Measurements from ENCODE around the gene SLCO4A1. TPM values are rescaled to one million over a fixed set of nuclear protein-coding genes. Genes with fewer than 3 reads are reported as not detected.

Gene SLCO4A1
- total and polyA plus RNA-seq, 2 donors (not counting 1 experiment from before 2014, with no cell fraction given), result 2.1 to 79.5 TPM

DNA sequence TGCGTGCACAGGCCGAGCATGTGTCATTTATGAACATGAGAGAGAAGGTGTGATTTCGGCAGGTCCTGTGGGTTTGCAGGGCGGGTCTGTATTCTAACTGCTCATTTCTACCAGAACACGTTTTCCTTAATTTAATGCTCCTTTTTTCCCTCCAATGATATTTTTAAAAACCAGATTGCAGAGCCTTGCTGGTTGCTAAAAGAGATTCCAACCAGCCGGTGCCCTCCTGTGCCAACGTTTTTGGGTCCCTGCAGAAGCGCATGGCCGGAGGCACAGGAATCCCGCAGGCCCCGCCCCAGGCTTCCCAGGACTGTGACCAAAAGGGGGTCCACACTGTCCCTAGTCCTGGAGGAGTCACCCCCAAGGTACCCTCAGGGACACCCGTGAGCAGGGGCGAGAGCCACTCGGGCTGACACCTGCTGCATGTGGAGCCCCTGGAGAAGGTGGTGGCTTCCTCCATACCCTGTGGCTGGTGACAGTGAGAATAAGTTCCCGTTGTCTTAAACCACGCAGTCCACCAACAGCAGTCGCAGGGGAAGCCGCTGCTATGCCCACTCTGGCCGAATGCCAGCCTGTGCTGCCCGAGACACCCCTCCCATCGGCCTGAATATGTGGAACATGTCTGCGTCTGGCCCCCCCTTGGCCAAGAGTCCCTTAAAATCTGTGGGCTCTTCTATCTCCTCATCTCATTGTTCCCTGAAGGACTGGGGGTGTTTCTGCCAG is 50.7 kb downstream of the SLCO4A1 start:
- peaks cover 0 to 10% (median 2%) of the 10 kb centered on the region in 4 experiments for H3K27me3 ChIP-seq (replicated peaks in 1 of 4; ENCODE audit: control extremely low read depth in 1 of 4, control insufficient read depth in 3 of 4, insufficient read depth in 4 of 4, low read length in 3 of 4)
- peaks cover 24% of the 10 kb centered on the region for H3K27me3 Mint-ChIP-seq
- intact Hi-C loops (cut with micrococcal nuclease), result no loop called here
- DNase-seq (no peak), ATAC-seq (ENCODE audit: low read depth) (no peak)
- ChIA-PET CTCF (no interaction called here), POLR2A (no interaction called here)
- H3K4me3 Mint-ChIP-seq, result no peak overlapping the region
- H4K20me1 ChIP-seq (ENCODE audit: control insufficient read depth, insufficient read depth, low read length, poor library complexity, severe bottlenecking), result no peaks in the 10 kb centered on the region
- H3K4me2 ChIP-seq (replicated peaks; ENCODE audit: low read depth, low read length, poor library complexity, severe bottlenecking), result no peak overlapping the region
- H3K27ac Mint-ChIP-seq, result no peak overlapping the region
- no peaks in the 10 kb centered on the region for H3K79me2 ChIP-seq (ENCODE audit: control insufficient read depth, insufficient read depth, low read length)
- H2AFZ ChIP-seq (ENCODE audit: insufficient read depth, low read depth, low read length, poor library complexity, severe bottlenecking), result no peak overlapping the region
- H3K4me1 Mint-ChIP-seq, result peaks cover 3% of the 10 kb centered on the region
- WGBS (ENCODE audit: insufficient coverage), result 42% methylated on average over 20 of the region's 22 CpGs
- no peak for TF ChIP-seq EZH2 (IDR thresholded peaks at IDR 0.05; ENCODE audit: borderline replicate concordance, insufficient read depth, low read depth, low read length, poor library complexity, severe bottlenecking)
- TF ChIP-seq, protein P1, sequence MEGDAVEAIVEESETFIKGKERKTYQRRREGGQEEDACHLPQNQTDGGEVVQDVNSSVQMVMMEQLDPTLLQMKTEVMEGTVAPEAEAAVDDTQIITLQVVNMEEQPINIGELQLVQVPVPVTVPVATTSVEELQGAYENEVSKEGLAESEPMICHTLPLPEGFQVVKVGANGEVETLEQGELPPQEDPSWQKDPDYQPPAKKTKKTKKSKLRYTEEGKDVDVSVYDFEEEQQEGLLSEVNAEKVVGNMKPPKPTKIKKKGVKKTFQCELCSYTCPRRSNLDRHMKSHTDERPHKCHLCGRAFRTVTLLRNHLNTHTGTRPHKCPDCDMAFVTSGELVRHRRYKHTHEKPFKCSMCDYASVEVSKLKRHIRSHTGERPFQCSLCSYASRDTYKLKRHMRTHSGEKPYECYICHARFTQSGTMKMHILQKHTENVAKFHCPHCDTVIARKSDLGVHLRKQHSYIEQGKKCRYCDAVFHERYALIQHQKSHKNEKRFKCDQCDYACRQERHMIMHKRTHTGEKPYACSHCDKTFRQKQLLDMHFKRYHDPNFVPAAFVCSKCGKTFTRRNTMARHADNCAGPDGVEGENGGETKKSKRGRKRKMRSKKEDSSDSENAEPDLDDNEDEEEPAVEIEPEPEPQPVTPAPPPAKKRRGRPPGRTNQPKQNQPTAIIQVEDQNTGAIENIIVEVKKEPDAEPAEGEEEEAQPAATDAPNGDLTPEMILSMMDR (IDR thresholded peaks at IDR 0.05), result no peak
- no peak overlapping the region for H3K27ac ChIP-seq (ENCODE audit: low read length in 2 of 2)
- H3K36me3 ChIP-seq (replicated peaks in 1 of 2; ENCODE audit: control extremely low read depth in 1 of 2, control insufficient read depth in 1 of 2, extremely low read depth in 1 of 2, insufficient read depth in 2 of 2, low read length in 1 of 2), result no peaks in the 10 kb centered on the region
- no peaks in the 10 kb centered on the region for H3K9me3 Mint-ChIP-seq (ENCODE audit: insufficient read depth)
- no peaks in the 10 kb centered on the region for H3K9me3 ChIP-seq (ENCODE audit: control extremely low read depth in 1 of 3, control insufficient read depth in 2 of 3, insufficient read depth in 1 of 3, low read length in 2 of 3)
- H3K4me1 ChIP-seq (ENCODE audit: control insufficient read depth in 2 of 2, insufficient read depth in 2 of 2, low read length in 2 of 2), result no peaks in the 10 kb centered on the region
- no peak overlapping the region for H3K4me3 ChIP-seq (ENCODE audit: control extremely low read depth in 1 of 5, extremely low read depth in 1 of 5, insufficient read depth in 1 of 5, low read depth in 2 of 5, low read length in 4 of 5)
- no peak overlapping the region for H3K9ac ChIP-seq (ENCODE audit: low read length)

DNA sequence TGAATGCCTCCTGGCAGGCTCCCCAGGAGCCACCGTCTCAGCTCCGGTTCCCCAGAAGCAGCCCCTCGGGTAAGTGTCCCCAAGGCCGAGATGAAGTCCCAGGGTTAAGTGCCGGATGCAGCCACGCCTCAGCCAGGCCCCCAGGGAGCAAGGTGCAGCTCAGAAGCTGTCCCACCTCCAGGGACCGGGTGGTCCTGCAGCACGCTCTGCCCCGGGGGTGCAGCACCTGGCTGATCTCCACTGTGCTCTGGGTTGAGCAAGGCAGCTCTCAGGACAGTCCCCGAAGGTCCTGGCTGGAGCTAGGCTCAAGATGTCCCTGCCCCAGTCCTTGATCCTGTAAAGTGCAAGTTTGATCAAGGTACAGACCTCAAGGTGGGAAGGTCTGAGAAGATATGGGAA is 51.2 kb downstream of the SLCO4A1 start:
- no peak overlapping the region for H3K27ac ChIP-seq (ENCODE audit: low read length in 2 of 2)
- Mint-ChIP-seq H3K9me3 (ENCODE audit: insufficient read depth) (no peaks in the 10 kb centered on the region), H3K27ac (no peak overlapping the region), H3K4me3 (no peak overlapping the region), H3K27me3 (peaks cover 23% of the 10 kb centered on the region), H3K4me1 (peaks cover 3% of the 10 kb centered on the region)
- no peak overlapping the region for H2AFZ ChIP-seq (ENCODE audit: insufficient read depth, low read depth, low read length, poor library complexity, severe bottlenecking)
- H3K36me3 ChIP-seq (replicated peaks in 1 of 2; ENCODE audit: control extremely low read depth in 1 of 2, control insufficient read depth in 1 of 2, extremely low read depth in 1 of 2, insufficient read depth in 2 of 2, low read length in 1 of 2), result no peaks in the 10 kb centered on the region
- ChIA-PET POLR2A (no interaction called here), CTCF (interaction anchor here (0.6 kb wide), 1 partner anchor 70 kb away, joined by 3 read pairs; no protein-coding TSS in a partner anchor)
- peaks cover 0 to 10% (median 2%) of the 10 kb centered on the region in 4 experiments for H3K27me3 ChIP-seq (replicated peaks in 1 of 4; ENCODE audit: control extremely low read depth in 1 of 4, control insufficient read depth in 3 of 4, insufficient read depth in 4 of 4, low read length in 3 of 4)
- ATAC-seq (ENCODE audit: low read depth), result no peak
- H3K9ac ChIP-seq (ENCODE audit: low read length), result no peak overlapping the region
- H4K20me1 ChIP-seq (ENCODE audit: control insufficient read depth, insufficient read depth, low read length, poor library complexity, severe bottlenecking), result no peaks in the 10 kb centered on the region
- H3K4me2 ChIP-seq (replicated peaks; ENCODE audit: low read depth, low read length, poor library complexity, severe bottlenecking), result no peak overlapping the region
- intact Hi-C loops (cut with micrococcal nuclease), result no loop called here
- WGBS (ENCODE audit: insufficient coverage), result 78% methylated on average over 9 of the region's 10 CpGs
- no peaks in the 10 kb centered on the region for H3K79me2 ChIP-seq (ENCODE audit: control insufficient read depth, insufficient read depth, low read length)
- TF ChIP-seq EZH2 (IDR thresholded peaks at IDR 0.05; ENCODE audit: borderline replicate concordance, insufficient read depth, low read depth, low read length, poor library complexity, severe bottlenecking), result no peak
- TF ChIP-seq, protein P1 (IDR thresholded peaks at IDR 0.05), result no peak
- DNase-seq, result no peak
- no peak overlapping the region for H3K4me3 ChIP-seq (ENCODE audit: control extremely low read depth in 1 of 5, extremely low read depth in 1 of 5, insufficient read depth in 1 of 5, low read depth in 2 of 5, low read length in 4 of 5)
- no peaks in the 10 kb centered on the region for H3K9me3 ChIP-seq (ENCODE audit: control extremely low read depth in 1 of 3, control insufficient read depth in 2 of 3, insufficient read depth in 1 of 3, low read length in 2 of 3)
- no peaks in the 10 kb centered on the region for H3K4me1 ChIP-seq (ENCODE audit: control insufficient read depth in 2 of 2, insufficient read depth in 2 of 2, low read length in 2 of 2)

Data from B cell (primary cell).